Measurements from ENCODE around the gene ZNF556.

Gene ZNF556

GRCh38 chr19:2906631-2907195 lies 39.6 kb downstream of the ZNF556 start:
- no peak for DNase-seq (ENCODE audit: low spot score)
- Histone ChIP-seq H3K4me3 (no peak overlapping the region), H3K27ac (no peak overlapping the region)
- TF ChIP-seq CTCF (IDR thresholded peaks at IDR 0.05), result no peak

DNA sequence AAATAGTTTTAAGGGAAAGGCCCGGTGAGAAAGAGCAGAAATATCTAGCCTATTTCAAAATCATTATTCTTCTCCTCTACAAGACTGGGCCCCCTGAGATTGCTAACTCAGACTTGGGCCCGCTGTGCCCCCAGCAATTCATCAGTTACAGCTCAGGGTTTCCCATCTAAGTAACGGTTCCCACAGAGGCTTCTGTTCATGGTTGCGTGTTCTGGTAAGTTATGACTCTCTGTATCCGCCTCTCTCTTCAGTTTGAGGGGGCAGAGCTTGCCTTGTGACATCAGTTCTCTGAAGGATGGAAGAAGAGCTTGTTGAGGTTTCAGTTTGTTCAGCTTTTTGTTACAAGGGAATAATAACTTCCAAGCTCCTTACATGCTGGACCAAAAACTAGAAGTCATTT lies 45.2 kb downstream of the ZNF556 start:
- Histone ChIP-seq H3K4me3 (no peak overlapping the region), H3K27ac (no peak overlapping the region)
- no peak for TF ChIP-seq CTCF (IDR thresholded peaks at IDR 0.05)
- DNase-seq (ENCODE audit: low spot score), result no peak

DNA sequence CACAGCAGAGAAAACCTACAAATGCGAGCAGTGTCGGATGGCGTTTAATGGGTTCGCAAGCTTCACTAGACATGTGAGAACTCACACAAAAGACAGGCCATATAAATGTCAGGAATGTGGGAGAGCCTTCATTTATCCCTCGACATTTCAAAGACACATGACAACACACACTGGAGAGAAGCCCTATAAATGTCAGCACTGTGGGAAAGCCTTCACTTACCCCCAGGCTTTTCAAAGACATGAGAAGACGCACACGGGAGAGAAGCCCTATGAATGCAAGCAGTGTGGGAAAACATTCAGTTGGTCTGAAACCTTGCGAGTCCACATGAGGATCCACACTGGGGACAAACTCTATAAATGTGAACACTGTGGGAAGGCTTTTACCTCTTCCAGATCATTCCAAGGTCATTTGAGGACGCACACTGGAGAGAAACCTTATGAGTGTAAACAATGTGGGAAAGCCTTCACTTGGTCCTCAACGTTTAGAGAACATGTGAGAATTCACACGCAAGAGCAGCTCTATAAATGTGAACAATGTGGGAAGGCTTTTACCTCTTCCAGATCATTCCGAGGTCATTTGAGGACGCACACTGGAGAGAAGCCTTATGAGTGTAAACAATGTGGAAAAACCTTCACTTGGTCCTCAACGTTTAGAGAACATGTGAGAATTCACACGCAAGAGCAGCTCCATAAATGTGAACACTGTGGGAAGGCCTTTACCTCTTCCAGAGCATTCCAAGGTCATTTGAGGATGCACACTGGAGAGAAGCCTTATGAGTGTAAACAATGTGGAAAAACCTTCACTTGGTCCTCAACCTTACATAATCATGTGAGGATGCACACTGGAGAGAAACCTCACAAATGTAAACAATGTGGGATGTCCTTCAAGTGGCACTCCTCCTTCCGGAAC lies 50.4 kb downstream of the ZNF556 start:
- TF ChIP-seq CTCF (IDR thresholded peaks at IDR 0.05), result no peak
- no peak overlapping the region for H3K4me3 ChIP-seq
- H3K27ac ChIP-seq, result no peak overlapping the region
- DNase-seq (ENCODE audit: low spot score), result peak; percentile 9

GRCh38 chr19:2922987-2923386 lies 55.9 kb downstream of the ZNF556 start:
- no peak for TF ChIP-seq CTCF (IDR thresholded peaks at IDR 0.05)
- Histone ChIP-seq H3K27ac (no peak overlapping the region), H3K4me3 (no peak overlapping the region)
- DNase-seq (ENCODE audit: low spot score), result peak; percentile 35

- peak; percentile 45 for DNase-seq (ENCODE audit: low spot score)
- H3K4me3 ChIP-seq, result no peak overlapping the region
- H3K27ac ChIP-seq, result no peak overlapping the region
- TF ChIP-seq CTCF (IDR thresholded peaks at IDR 0.05), result no peak
Observed at GRCh38 chr19:2923510-2923909, 56.4 kb downstream of the ZNF556 start.

GRCh38 chr19:2926341-2927031 lies 59.4 kb downstream of the ZNF556 start:
- Histone ChIP-seq H3K27ac (no peak overlapping the region), H3K4me3 (no peak overlapping the region)
- no peak for TF ChIP-seq CTCF (IDR thresholded peaks at IDR 0.05)
- peak; percentile 52 for DNase-seq (ENCODE audit: low spot score)
